ENCODE measurements around the gene LDLRAP1. TPM values are rescaled to one million over a fixed set of nuclear protein-coding genes. Genes with fewer than 3 reads are reported as not detected.

The LDLRAP1 gene
- total and polyA plus RNA-seq, 2 experiments from 2014 or later = 9.6 to 22.7 TPM

DNA sequence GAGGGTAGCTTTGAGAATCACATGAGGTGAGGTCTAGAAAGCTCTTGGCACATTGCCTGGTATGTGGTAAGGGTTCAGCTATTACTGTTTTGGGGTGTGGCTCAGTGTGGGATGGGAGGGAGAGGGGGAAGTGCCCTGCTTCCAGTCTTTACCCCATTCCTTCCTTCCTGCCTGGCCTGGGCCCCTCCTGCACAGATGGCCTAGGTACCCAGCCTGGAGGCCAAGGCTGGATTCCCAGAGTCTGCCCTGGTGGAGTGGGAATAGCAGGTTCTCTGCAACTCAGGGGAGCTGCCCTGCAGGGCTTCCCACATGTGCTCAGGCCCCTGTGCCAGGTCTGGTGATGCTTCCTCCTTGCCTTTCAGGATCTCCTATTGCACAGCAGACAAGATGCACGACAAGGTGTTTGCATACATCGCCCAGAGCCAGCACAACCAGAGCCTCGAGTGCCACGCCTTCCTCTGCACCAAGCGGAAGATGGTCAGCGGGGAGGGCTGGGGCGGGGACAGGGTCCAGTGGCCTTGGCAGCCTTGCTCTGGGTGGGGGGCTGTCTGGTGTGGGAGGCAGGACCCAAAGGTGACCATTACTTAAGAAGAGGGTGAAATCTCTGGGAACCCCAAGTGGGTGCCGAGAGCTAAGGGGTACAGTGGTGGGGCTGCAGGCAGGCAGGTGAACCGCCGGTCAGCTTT is 13.5 kb downstream of the LDLRAP1 start (continued):
- TF ChIP-seq, protein P1, sequence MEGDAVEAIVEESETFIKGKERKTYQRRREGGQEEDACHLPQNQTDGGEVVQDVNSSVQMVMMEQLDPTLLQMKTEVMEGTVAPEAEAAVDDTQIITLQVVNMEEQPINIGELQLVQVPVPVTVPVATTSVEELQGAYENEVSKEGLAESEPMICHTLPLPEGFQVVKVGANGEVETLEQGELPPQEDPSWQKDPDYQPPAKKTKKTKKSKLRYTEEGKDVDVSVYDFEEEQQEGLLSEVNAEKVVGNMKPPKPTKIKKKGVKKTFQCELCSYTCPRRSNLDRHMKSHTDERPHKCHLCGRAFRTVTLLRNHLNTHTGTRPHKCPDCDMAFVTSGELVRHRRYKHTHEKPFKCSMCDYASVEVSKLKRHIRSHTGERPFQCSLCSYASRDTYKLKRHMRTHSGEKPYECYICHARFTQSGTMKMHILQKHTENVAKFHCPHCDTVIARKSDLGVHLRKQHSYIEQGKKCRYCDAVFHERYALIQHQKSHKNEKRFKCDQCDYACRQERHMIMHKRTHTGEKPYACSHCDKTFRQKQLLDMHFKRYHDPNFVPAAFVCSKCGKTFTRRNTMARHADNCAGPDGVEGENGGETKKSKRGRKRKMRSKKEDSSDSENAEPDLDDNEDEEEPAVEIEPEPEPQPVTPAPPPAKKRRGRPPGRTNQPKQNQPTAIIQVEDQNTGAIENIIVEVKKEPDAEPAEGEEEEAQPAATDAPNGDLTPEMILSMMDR (conservative IDR thresholded peaks at IDR 0.05; ENCODE audit: low read depth in 2 of 2) = no peak
- TF ChIP-seq EZH2phosphoT487 (IDR thresholded peaks at IDR 0.05; ENCODE audit: unreplicated experiment) (no peak), JUNB (IDR thresholded peaks at IDR 0.05; ENCODE audit: unreplicated experiment) (no peak), ZNF331 (CRISPR knock-in tag; IDR thresholded peaks at IDR 0.05; ENCODE audit: low read depth) (no peak), POLR2AphosphoS5 (IDR thresholded peaks at IDR 0.05; ENCODE audit: low read depth) (no peak), ZNF114 (CRISPR knock-in tag; IDR thresholded peaks at IDR 0.05) (no peak), EZH2 (IDR thresholded peaks at IDR 0.05; ENCODE audit: low read depth, unreplicated experiment) (no peak)

- no peaks in the 10 kb centered on the region; the same call in 2 of the 3 replicates for H3K4me1 Mint-ChIP-seq
- no peaks in the 10 kb centered on the region; the same call in 2 of the 3 replicates for H3K36me3 Mint-ChIP-seq (ENCODE audit: low read depth)
- H2AFZ ChIP-seq = no peak overlapping the region
- no peaks in the 10 kb centered on the region for H3F3A ChIP-seq (replicated peaks; ENCODE audit: low read depth)
- H3K4me2 ChIP-seq = no peak overlapping the region
- no peaks in the 10 kb centered on the region for H3K36me3 ChIP-seq (ENCODE audit: insufficient read depth)
- peaks cover 7% of the 10 kb centered on the region for H3K27me3 Mint-ChIP-seq (ENCODE audit: insufficient read depth, low read depth, poor library complexity)
- no peak overlapping the region for H3K4me3 Mint-ChIP-seq
- no peaks in the 10 kb centered on the region for H3K4me1 ChIP-seq (ENCODE audit: insufficient read depth)
- H3K9me3 Mint-ChIP-seq = no peaks in the 10 kb centered on the region
- no peaks in the 10 kb centered on the region for H3K9me2 ChIP-seq (ENCODE audit: insufficient read depth)
- no peak overlapping the region for H3K4me3 ChIP-seq
- no peak for ATAC-seq
- 0 out of 2 replicates have a peak, but pooled peaks cover 2% of the 10 kb centered on the region for H4K20me1 ChIP-seq (replicated peaks; ENCODE audit: insufficient read depth)
- H3K27me3 ChIP-seq (ENCODE audit: insufficient read depth) = no peaks in the 10 kb centered on the region
- no peak overlapping the region for H3K27ac Mint-ChIP-seq
- no peaks in the 10 kb centered on the region for H3K79me2 ChIP-seq (replicated peaks; ENCODE audit: insufficient read depth)
- no peak for DNase-seq (ENCODE audit: low spot score)
- no peak overlapping the region for H3K27ac ChIP-seq (ENCODE audit: low read depth)
- TF ChIP-seq EZH2phosphoT487 (IDR thresholded peaks at IDR 0.05; ENCODE audit: unreplicated experiment) (no peak), POLR2AphosphoS5 (IDR thresholded peaks at IDR 0.05; ENCODE audit: low read depth) (no peak), ZNF114 (CRISPR knock-in tag; IDR thresholded peaks at IDR 0.05) (no peak), STAT1 (IDR thresholded peaks at IDR 0.05; ENCODE audit: unreplicated experiment) (no peak), ZNF331 (CRISPR knock-in tag; IDR thresholded peaks at IDR 0.05; ENCODE audit: low read depth) (no peak), ZNF462 (CRISPR knock-in tag; IDR thresholded peaks at IDR 0.05) (no peak), REST (IDR thresholded peaks at IDR 0.05; ENCODE audit: unreplicated experiment) (no peak)
- TF ChIP-seq, protein P1 (conservative IDR thresholded peaks at IDR 0.05; ENCODE audit: low read depth in 2 of 2) = no peak
Measured at GRCh38 chr1:25557543-25557942, 14.1 kb downstream of the LDLRAP1 start.

All from GM23338 (cell line).